ENCODE data around the gene CNRIP1.

GRCh38 chr2:68352651-68353391 is 33.1 kb upstream of the CNRIP1 start:
- TF ChIP-seq, protein P1, sequence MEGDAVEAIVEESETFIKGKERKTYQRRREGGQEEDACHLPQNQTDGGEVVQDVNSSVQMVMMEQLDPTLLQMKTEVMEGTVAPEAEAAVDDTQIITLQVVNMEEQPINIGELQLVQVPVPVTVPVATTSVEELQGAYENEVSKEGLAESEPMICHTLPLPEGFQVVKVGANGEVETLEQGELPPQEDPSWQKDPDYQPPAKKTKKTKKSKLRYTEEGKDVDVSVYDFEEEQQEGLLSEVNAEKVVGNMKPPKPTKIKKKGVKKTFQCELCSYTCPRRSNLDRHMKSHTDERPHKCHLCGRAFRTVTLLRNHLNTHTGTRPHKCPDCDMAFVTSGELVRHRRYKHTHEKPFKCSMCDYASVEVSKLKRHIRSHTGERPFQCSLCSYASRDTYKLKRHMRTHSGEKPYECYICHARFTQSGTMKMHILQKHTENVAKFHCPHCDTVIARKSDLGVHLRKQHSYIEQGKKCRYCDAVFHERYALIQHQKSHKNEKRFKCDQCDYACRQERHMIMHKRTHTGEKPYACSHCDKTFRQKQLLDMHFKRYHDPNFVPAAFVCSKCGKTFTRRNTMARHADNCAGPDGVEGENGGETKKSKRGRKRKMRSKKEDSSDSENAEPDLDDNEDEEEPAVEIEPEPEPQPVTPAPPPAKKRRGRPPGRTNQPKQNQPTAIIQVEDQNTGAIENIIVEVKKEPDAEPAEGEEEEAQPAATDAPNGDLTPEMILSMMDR (IDR thresholded peaks at IDR 0.05), result no peak
- TF ChIP-seq POLR2AphosphoS5 (IDR thresholded peaks at IDR 0.05; ENCODE audit: insufficient read depth in 1 of 2, low read depth in 1 of 2), result no peak

Data from vagina (tissue), 2 donors.